ENCODE results near the gene AP3M1.

DNA sequence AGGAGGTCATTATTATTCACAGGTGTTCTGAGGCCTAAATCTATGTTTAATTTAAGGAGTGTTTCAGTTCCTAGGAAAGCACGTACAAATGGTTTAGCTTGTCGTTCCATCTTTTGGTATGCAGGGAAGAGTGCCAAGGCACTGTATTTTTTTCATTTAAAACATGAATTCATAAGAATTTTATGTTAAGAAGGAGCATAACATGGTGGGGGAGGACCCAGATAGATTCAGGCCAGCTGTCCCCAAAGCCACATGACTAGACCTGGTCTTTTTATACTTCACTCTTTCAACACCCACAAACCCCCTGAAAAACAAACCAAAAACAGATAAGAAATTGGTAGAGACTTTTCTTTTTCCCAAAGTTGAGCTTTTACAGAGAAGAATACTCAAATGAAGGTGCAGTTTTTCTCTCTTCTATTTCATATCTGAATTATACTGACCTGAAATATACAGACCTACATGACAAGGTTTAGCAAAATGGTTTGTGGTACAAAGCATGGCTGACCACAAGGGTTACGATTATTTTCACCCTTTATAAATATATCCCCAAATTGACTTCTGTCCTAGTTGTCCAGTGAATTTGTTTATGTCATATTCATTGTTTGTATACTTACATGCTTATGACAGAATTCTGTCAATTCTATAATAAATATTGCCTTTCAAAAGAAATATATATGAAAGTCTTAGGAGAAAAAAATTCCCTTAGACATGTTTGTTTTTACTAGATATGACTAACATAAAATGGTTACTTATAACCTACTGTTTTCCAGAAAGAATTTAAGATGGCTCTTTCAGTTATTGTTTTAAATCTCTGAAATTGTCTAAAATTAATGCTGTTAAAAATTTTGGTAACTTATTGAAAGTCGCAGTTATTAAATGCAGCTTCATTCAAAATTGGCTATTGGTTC is 71.3 kb downstream of the AP3M1 start:
- TF ChIP-seq TAF1 (IDR thresholded peaks at IDR 0.05; ENCODE audit: borderline replicate concordance, insufficient read depth, low read length) = no peak
- TF ChIP-seq POLR2AphosphoS5 (IDR thresholded peaks at IDR 0.05; ENCODE audit: low read depth, low read length) = no peak
- TF ChIP-seq SIN3A (IDR thresholded peaks at IDR 0.05; ENCODE audit: borderline replicate concordance, insufficient read depth, low read length) = no peak
- TF ChIP-seq, protein P1, sequence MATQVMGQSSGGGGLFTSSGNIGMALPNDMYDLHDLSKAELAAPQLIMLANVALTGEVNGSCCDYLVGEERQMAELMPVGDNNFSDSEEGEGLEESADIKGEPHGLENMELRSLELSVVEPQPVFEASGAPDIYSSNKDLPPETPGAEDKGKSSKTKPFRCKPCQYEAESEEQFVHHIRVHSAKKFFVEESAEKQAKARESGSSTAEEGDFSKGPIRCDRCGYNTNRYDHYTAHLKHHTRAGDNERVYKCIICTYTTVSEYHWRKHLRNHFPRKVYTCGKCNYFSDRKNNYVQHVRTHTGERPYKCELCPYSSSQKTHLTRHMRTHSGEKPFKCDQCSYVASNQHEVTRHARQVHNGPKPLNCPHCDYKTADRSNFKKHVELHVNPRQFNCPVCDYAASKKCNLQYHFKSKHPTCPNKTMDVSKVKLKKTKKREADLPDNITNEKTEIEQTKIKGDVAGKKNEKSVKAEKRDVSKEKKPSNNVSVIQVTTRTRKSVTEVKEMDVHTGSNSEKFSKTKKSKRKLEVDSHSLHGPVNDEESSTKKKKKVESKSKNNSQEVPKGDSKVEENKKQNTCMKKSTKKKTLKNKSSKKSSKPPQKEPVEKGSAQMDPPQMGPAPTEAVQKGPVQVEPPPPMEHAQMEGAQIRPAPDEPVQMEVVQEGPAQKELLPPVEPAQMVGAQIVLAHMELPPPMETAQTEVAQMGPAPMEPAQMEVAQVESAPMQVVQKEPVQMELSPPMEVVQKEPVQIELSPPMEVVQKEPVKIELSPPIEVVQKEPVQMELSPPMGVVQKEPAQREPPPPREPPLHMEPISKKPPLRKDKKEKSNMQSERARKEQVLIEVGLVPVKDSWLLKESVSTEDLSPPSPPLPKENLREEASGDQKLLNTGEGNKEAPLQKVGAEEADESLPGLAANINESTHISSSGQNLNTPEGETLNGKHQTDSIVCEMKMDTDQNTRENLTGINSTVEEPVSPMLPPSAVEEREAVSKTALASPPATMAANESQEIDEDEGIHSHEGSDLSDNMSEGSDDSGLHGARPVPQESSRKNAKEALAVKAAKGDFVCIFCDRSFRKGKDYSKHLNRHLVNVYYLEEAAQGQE (IDR thresholded peaks at IDR 0.05; ENCODE audit: insufficient read depth in 1 of 2, low read depth in 2 of 2, low read length in 2 of 2) = no peak

Data from PFSK-1 (cell line).